ENCODE results near the gene CHST13.
A peak's percentile ranks its signal among the peaks of the same experiment; 100 is the strongest.

Gene CHST13, protein sequence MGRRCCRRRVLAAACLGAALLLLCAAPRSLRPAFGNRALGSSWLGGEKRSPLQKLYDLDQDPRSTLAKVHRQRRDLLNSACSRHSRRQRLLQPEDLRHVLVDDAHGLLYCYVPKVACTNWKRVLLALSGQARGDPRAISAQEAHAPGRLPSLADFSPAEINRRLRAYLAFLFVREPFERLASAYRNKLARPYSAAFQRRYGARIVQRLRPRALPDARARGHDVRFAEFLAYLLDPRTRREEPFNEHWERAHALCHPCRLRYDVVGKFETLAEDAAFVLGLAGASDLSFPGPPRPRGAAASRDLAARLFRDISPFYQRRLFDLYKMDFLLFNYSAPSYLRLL

DNA sequence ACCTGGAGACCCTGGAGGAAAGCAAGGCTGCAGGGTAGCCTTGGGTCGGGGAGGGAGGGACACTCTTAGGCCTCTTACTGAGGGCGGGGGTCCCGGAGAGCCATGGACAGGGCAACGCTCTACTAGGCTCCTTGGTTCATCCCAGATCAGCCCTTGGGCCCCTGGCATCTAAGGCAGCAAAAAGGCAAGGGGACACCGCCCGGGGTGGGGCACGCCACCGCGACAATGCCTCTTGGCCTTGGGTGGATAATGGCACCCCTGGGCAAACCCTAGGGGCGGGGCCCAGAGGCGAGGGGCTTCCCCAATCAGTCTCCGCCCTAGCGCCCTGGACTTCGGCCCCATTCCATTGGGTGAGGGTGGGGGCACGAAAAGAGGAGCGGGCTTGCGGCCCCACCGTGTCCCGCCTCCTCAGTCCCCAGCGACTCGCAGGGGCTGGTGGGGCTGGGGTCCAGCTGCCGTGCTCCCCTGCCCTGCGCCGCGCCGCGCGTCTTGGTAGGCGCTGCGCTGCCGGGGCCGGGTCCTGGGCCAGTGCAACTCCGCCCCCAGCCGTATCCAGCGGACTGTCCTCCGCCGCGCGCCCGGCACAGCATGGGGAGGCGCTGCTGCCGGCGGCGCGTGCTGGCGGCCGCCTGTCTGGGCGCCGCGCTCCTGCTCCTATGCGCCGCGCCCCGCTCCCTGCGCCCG lies at the start of gene CHST13:
Gene CHST13 (plus strand): TSS at position 411 of the 684 bp plus-strand sequence. CDS start 178 bp downstream, at position 589.
- no peak for DNase-seq (ENCODE audit: extremely low read depth, low read depth)
- H3K4me3 ChIP-seq (replicated peaks; ENCODE audit: low read depth, low read length) = peak within 1 kb of the TSS; percentile 20
- TF ChIP-seq, protein P1, sequence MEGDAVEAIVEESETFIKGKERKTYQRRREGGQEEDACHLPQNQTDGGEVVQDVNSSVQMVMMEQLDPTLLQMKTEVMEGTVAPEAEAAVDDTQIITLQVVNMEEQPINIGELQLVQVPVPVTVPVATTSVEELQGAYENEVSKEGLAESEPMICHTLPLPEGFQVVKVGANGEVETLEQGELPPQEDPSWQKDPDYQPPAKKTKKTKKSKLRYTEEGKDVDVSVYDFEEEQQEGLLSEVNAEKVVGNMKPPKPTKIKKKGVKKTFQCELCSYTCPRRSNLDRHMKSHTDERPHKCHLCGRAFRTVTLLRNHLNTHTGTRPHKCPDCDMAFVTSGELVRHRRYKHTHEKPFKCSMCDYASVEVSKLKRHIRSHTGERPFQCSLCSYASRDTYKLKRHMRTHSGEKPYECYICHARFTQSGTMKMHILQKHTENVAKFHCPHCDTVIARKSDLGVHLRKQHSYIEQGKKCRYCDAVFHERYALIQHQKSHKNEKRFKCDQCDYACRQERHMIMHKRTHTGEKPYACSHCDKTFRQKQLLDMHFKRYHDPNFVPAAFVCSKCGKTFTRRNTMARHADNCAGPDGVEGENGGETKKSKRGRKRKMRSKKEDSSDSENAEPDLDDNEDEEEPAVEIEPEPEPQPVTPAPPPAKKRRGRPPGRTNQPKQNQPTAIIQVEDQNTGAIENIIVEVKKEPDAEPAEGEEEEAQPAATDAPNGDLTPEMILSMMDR (IDR thresholded peaks at IDR 0.05; ENCODE audit: low read depth, low read length, missing control alignments) = no peak

DNA sequence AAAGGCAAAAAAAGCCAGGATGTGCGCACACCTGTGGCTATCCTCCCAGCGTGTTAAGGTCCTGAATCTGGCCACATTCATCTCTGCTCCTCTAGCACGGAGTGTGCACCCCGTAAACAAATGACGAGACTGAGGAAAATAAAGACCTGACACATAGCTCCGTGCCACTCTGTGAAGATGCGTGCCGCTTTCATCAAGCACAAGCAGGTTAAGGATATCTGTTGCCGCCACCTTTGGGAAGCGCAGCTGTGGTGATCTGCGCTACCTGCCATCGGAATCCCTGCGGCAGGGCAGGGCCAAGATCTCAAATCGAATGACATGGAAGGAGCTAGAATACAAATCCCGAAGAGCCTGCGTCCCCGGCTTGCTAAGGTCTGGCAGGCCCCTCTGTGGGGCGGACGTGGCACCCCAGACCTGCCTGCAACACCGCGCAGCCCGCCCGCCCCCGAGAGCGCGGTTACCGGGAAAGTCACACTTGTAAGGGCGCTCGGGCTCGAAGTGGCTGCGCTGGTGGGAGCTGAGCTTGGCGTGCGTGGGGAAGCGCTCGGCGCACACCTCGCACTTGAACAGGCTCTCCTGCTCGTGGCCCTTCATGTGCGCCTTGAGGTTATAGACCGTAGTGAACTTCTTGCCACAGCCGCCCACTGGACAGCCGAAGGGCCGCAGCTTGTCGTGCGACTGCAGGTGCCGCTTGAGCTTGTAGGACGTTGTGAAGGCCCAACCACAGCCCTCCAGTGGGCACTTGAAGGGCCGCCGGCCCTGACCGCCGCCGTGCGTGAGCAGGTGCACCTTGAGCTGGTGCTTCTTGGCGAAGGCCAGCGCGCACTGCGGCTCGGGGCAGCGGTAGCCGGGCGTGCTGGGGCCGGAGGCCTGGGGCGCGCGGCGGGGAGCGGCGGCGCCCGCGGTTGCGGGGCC lies 49.2 kb upstream of the CHST13 start:
- H3K4me3 ChIP-seq (replicated peaks; ENCODE audit: low read depth, low read length) = peak overlapping the region; percentile 82
- no peak for DNase-seq (ENCODE audit: extremely low read depth, low read depth)
- TF ChIP-seq, protein P1 (IDR thresholded peaks at IDR 0.05; ENCODE audit: low read depth, low read length, missing control alignments) = no peak

DNA sequence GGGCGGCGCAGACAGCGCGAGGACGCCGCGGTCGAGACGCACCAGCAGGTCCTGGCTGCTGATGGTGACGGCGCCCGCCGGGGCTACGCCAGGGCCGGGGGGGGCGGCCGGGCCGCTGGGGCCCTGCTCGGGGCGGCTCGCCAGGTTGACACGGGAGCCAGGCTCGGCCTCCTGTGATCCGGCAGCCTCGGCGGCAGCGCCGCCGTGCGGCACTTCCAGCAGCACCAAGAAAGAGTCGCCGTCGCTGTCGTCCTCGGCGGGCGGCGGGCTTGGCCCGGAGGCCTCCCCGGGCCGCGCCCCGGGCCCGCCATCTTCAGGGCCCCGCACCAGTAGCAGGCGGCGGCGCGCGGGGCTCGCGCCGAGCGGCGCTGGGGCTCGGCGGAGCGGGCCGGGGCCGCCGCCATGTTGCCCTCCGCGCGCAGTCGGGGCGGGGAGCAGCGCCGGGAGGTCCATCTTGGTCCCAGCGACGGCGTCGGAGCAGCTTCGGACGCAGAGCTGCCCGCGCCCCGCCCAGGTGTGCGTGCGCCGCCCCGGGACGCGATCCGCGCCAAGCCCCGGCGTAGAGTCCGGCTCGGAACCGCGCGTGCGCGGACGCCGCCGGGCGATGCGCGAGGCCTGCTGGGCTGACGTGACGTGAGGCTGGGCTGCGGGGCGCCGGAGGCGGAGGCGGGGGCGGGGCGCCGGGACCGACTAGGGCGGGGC lies 48.4 kb upstream of the CHST13 start, which contains the start of gene ZXDC:
Gene ZXDC (minus strand): TSS at position 479 of the 702 bp plus-strand sequence. CDS start 26 bp downstream, at position 453.
- peak within 1 kb of the TSS; percentile 82 for H3K4me3 ChIP-seq (replicated peaks; ENCODE audit: low read depth, low read length)
- DNase-seq (ENCODE audit: extremely low read depth, low read depth) = peak; percentile 71
- TF ChIP-seq, protein P1 (IDR thresholded peaks at IDR 0.05; ENCODE audit: low read depth, low read length, missing control alignments) = no peak

DNA sequence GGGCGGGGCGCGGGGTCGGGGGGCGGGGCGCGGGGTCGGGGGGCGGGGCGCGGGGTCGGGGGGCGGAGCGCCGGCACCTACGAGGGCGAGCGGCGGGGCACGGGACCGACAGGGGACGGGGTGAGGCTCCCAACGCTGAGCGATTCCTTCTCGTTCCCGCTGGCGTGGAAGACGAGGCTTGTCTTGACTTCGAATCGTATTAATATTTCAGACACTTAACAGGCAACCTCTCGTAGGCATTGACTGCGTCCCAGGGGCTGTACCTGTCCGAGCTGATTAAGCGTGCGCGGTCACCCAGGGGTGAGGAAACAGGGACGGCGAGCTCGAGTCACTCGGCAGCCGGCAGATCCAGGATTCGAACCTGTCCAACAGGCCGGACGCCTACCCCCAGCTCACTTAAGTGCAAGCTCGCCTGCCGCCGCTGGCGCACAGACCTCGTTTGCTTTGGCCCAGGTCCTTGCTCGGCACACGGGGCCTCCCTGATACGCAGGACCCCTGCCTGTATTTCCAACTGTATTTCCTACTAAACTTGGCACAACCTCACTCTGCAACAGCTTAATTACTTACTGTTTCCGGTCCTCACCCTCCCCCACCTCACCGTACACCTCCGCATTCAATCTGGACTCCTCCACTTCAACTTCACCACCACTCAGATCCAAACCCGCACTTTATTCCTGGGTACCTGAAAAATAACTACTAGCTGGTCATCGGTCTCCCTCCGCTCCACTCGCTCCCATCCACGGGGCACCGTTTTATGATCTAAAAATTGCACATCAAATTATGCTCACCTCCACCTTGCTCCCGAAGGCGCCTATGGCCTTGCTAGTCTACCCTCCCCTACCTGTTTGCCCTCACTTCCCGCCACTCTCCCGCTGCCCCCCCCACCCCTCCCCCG lies 47.5 kb upstream of the CHST13 start:
- TF ChIP-seq, protein P1 (IDR thresholded peaks at IDR 0.05; ENCODE audit: low read depth, low read length, missing control alignments) = no peak
- DNase-seq (ENCODE audit: extremely low read depth, low read depth) = no peak
- H3K4me3 ChIP-seq (replicated peaks; ENCODE audit: low read depth, low read length) = peak overlapping the region; percentile 49

DNA sequence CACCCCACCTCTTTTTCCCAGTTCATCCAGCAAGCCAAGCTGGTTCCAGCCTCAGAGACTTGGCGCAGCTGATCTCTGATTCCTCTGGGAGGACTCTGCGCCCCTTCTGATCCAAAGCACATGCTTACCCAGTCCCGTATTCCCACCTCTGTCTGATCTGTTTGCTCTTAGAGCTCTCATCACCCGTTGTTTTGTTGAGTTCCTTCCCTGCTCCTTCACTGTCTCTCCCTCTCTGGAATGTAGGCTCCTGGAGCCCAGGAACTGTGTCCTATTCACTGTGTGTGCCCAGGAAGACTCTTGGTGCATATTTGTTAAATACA lies 46.9 kb upstream of the CHST13 start:
- DNase-seq (ENCODE audit: extremely low read depth, low read depth) = no peak
- H3K4me3 ChIP-seq (replicated peaks; ENCODE audit: low read depth, low read length) = no peak overlapping the region
- TF ChIP-seq, protein P1 (IDR thresholded peaks at IDR 0.05; ENCODE audit: low read depth, low read length, missing control alignments) = no peak

Measured in HFF-Myc (cell line).